Kidney epithelial cell (primary cell): Measurements from ENCODE around the gene IGF2R. TPM values are rescaled to one million over a fixed set of nuclear protein-coding genes. Genes with fewer than 3 reads are reported as not detected.

Experiments used
- DNase-seq: peaks from one replicate; pipeline ENCODE4 v3.0.0-alpha.2; 2010; ENCODE audit warnings: low read depth
- H3K27me3 ChIP-seq: 2 replicates; pipeline ENCODE4 v1.6.0; 2011; ENCODE audit warnings: low read length; ENCODE audit not compliant: control insufficient read depth, insufficient read depth
- H3K36me3 ChIP-seq: 2 replicates; pipeline ENCODE4 v1.5.1; 2011; ENCODE audit warnings: low read length; ENCODE audit not compliant: control insufficient read depth, insufficient read depth
- H3K4me3 ChIP-seq: 2 replicates; pipeline ENCODE4 v1.5.1; 2011; ENCODE audit warnings: low read depth, mild to moderate bottlenecking, control low read depth, low read length
- total RNA-seq: library from RNA; depleted of rRNA; stranded (reverse); fragments of >200 nt; gene quantifications from 2 replicates; pipeline ENCODE4 v1.2.3, GENCODE V29; 2015
- TF ChIP-seq, protein P1 (sequence below): IDR thresholded peaks from 2 replicates; pipeline ENCODE4 v1.5.1; 2011; ENCODE audit warnings: mild to moderate bottlenecking, moderate library complexity, low read length, control low read depth, inconsistent platforms; ENCODE audit not compliant: insufficient read depth, poor library complexity, severe bottlenecking

The IGF2R gene
- total RNA-seq, 1 donor from 2014 or later, result 251 TPM

GRCh38 chr6:160024152-160024551 is 55.3 kb downstream of the IGF2R start:
- TF ChIP-seq, protein P1, sequence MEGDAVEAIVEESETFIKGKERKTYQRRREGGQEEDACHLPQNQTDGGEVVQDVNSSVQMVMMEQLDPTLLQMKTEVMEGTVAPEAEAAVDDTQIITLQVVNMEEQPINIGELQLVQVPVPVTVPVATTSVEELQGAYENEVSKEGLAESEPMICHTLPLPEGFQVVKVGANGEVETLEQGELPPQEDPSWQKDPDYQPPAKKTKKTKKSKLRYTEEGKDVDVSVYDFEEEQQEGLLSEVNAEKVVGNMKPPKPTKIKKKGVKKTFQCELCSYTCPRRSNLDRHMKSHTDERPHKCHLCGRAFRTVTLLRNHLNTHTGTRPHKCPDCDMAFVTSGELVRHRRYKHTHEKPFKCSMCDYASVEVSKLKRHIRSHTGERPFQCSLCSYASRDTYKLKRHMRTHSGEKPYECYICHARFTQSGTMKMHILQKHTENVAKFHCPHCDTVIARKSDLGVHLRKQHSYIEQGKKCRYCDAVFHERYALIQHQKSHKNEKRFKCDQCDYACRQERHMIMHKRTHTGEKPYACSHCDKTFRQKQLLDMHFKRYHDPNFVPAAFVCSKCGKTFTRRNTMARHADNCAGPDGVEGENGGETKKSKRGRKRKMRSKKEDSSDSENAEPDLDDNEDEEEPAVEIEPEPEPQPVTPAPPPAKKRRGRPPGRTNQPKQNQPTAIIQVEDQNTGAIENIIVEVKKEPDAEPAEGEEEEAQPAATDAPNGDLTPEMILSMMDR, result no peak
- peaks cover 4% of the 10 kb centered on the region for H3K36me3 ChIP-seq
- no peak for DNase-seq

GRCh38 chr6:160027076-160027475 is 58.2 kb downstream of the IGF2R start:
- DNase-seq, result no peak
- TF ChIP-seq, protein P1, result no peak
- peaks cover 8% of the 10 kb centered on the region for H3K36me3 ChIP-seq

More at GRCh38 chr6:160024152-160024551, 55.3 kb downstream of the IGF2R start:
- H3K4me3 ChIP-seq, result no peak overlapping the region
- H3K27me3 ChIP-seq, result no peaks in the 10 kb centered on the region

DNA sequence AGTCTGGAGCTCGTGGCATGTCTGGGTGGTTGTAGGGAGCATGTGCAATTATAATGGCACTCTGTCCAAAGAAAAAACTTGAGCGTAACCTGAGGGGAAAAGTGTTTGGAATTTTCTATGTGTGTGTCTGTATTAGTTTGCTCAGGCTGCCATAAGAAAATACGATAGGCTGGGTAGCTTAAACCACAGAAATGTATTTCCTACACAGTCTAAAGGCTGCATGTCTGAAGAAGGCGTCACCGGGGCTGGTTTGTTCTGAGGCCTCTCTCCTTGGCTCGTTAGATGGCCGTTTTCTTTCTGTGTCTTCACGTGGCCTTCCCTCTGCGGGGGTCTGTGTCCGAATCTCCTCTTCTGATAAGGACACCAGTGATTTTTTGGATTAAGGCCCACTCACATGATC is 59.0 kb downstream of the IGF2R start:
- H3K36me3 ChIP-seq, result peaks cover 8% of the 10 kb centered on the region
- no peak for DNase-seq
- TF ChIP-seq, protein P1, result no peak

More at GRCh38 chr6:160027076-160027475, 58.2 kb downstream of the IGF2R start:
- no peaks in the 10 kb centered on the region for H3K27me3 ChIP-seq
- H3K4me3 ChIP-seq, result no peak overlapping the region

DNA sequence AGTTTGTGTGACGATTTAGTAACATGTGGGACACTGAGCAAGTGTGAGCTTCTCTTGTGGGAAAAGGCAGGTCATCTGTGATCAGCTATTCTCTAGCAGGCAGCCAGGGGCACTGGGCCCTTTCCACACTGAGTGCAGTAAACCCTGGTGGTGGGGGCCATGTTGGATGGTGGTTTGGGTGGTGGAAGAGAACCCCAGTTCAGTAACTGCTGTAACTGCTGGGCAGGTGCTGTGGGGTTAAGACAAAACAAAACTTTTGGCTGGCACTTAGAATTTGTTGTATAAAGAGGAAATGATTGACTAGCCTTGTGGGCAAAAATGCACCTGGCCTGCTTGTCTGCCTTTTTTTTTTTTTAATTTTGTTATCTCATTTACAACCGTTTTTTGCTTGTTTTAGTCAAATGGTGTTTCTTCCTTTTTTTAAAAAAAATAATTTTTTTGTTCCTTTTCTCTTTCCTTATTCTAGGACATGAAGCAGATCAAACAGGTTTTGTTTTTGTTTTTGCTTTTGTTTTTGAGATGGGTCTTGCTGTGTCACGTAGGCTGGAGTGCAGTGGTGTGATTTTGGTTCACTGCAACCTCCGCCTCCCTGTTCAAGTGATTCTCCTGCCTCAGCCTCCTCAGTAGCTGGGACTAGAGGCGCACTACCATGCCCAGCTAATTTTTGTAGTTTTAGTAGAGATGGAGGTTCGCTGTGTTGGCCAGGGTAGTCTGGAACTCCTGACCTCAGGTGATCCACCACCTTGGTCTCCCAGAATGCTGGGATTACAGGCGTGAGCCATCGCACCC is 59.8 kb downstream of the IGF2R start:
- peaks cover 8% of the 10 kb centered on the region for H3K36me3 ChIP-seq
- TF ChIP-seq, protein P1, result peak; percentile 9
- no peak for DNase-seq
- H3K27me3 ChIP-seq, result no peaks in the 10 kb centered on the region
- no peak overlapping the region for H3K4me3 ChIP-seq

More for the DNA sequence above, 59.0 kb downstream of the IGF2R start:
- no peak overlapping the region for H3K4me3 ChIP-seq
- no peaks in the 10 kb centered on the region for H3K27me3 ChIP-seq

GRCh38 chr6:160029525-160029924 is 60.6 kb downstream of the IGF2R start:
- Histone ChIP-seq H3K4me3 (no peak overlapping the region), H3K36me3 (peaks cover 10% of the 10 kb centered on the region)
- DNase-seq, result no peak

More at GRCh38 chr6:160029525-160029924, 60.6 kb downstream of the IGF2R start:
- TF ChIP-seq, protein P1, result no peak
- no peaks in the 10 kb centered on the region for H3K27me3 ChIP-seq
